AML-193 (cell line): Measurements from ENCODE around the gene ELMO1.

Experiments used
- DNase-seq, 2 experiments: peaks; one replicate each; lab custom pipeline; 2025; lab: John Stamatoyannopoulos, UW

The ELMO1 gene

GRCh38 chr7:37408291-37409228, 40.1 kb downstream of the ELMO1 start:
- peak; percentile 57 for DNase-seq

DNA sequence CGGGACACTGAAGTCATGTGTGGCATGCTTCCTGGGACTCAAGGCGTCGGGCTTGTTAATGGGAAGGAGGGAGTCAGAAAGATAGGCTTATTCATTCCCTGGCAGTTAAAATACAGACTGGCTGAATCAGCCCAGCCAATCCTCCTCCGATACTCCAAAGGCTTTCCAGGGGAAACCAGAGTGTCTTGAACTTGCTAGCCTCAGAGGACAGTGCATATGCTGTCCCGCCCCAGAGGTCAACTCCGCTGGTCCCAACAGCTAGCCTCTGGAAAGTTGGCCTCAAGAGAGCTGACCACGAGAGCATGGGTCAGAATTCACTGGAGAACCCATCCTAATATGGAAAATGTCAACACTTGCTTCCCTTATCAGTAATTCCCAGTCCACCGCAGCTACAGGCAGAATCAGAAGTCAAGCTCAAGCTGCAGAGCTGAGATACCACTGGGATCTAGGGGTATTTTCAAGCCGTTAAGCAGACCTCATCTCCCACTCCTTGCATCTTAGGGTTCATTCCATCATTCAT, 43.0 kb downstream of the ELMO1 start:
- no peak for DNase-seq

GRCh38 chr7:37405128-37405527, 43.5 kb downstream of the ELMO1 start:
- DNase-seq = no peak

DNA sequence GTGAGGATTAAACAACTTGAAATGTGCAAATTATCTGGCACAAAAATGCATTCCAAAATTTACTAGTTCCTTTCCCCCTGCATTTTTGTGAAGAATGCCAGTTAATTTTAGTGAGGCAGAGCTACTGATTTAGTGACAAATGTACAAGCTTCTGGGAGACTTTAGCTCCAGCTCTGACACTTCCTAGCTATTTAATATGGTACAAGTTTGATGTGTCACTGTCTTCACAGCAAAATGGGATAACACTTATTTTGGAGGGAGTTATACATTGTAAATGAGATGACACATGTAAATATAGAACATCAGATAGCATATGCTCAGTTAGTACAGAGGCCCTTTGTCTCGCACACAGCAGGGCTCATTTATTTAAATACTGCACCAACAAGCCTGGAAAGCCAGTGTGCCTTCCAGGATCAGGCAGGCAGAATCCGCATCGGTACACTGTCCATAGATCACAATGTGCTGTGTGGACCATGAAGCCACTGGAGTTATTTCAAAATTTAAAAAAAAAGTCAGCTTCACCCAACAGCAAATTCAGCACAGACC, 48.7 kb downstream of the ELMO1 start:
- DNase-seq = no peak

- DNase-seq = no peak
Measured at GRCh38 chr7:37398403-37398802, 50.3 kb downstream of the ELMO1 start.

DNA sequence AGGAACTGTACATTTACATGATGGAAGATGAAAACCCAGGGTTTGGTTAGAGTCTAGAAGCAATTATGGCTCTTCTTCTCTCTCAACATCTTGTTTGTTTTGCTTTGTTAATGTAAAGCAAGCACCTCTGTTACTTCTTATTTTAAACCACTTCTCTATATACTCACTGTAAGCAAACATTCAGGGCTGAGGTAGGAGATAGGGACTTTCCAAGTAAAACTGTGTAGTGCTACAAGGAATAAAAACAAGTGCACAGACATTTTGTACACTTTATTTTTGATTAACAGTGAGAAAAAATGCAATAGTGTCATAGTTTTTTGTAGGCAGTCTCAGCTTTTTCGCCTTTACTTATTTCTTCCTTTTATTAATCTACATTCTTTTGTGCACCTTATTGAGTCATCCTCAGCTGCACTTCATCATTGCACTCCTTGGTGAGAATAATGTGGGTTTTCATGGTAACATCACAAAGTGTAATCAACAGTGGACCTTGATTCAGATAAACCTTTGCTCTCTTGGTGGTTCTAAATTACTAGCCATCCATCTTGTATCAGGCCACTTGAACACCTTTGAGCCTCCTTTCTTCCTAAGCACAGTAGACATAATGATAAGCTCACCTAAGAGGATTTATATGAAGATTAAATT, 52.9 kb downstream of the ELMO1 start:
- no peak for DNase-seq

DNA sequence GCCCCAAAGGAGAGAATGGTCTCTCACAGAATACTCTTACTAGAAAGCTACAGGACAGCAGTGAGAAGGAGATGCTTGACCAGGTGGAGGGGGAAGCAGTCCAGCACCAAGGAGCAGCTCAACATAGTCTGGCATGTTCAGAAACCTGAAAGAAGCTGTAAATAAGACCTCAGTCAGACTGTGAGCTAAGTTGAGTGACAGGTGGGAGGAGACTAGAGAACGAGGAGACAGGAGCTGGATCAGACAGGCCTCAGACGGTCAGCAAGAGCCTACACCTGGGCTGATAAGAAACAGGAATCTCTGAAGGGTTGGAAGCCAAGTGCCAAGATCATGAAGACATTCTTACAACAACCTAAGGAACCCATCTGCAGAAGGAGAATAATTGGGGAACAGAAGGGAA, 54.5 kb downstream of the ELMO1 start:
- no peak for DNase-seq

DNA sequence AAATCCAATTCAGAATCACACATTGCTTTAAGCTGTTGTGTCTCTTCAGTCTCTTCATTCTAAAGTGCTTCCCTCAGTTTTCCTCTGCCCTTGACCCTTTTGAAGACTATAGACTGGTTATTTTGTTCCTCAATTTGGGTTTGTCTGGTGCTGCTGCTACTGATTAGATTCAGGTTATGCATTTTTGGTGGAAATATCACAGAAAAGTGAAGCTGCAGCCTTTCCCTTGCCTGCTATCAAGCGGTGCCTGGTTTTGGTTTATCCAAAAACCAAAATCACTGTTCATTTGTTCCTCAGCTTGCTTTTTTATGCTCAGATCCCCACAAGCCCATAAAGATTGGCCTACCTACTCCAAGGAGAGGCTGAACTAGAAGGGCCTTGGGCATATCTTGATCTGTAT, 55.2 kb downstream of the ELMO1 start:
- DNase-seq = no peak

GRCh38 chr7:37392673-37393017, 56.0 kb downstream of the ELMO1 start:
- DNase-seq = no peak

GRCh38 chr7:37391791-37392672, 56.6 kb downstream of the ELMO1 start:
- peak; percentile 32 to 40 for DNase-seq

DNA sequence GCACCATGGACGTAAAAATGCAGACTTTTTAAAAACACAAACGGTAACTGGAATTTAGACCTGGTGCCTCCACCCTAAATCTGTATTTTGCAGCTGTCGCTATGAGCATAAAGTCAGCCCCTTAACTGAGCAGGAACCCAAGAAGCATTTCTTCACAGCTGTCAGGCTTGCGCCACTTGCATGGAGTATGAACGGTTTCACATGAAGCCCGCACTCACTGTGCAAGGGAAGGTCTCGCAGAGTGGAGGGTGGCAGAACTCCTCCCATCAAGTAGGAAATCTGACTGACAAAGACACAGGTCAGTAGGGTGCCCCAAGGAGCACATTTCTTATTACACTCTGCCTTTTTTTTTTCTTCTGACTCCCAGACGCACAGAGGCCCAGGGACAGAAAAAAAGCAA, 58.5 kb downstream of the ELMO1 start:
- no peak for DNase-seq

DNA sequence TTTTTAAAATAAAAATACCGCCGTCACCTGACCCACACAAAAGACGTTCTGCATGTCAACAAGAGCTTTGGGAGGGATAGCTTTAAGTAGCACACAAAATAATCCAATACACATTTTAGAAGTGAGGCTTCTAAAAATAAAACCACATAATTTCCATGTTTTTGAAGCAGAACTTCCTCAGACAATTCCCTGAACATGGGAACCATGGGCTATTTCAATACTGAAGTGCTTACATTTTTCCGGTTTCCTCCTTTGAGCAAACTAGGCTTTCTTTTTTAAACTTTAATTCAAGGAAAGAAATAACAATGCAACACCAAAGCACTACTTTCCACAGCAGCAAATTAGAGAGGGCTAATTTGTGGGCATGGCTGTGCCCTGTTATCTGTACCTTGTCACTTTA, 59.9 kb downstream of the ELMO1 start:
- no peak for DNase-seq

DNA sequence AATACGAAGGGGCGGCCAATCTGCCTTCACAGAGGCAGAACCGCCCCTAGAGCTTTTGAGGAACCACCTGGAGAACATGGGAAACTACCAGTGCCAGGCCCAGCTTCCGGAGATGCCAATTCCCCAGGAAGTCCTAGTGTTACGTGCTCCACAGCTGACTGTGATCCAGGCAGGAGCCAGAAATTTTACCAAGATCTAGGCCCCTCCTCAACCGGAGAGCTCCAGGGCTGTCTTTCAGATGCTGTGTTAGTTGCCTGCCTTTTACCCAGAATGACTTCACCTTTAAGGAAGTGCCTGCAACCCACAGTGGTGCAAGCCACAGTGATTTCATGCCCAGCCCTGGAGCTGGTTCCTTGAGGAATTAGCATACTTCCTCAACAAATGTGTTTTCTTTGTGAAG, 62.9 kb downstream of the ELMO1 start:
- peak; percentile 23 to 38 for DNase-seq

- DNase-seq = no peak
Measured at GRCh38 chr7:37382546-37383088, 66.0 kb downstream of the ELMO1 start.

GRCh38 chr7:37380831-37381230, 67.8 kb downstream of the ELMO1 start:
- no peak for DNase-seq

DNA sequence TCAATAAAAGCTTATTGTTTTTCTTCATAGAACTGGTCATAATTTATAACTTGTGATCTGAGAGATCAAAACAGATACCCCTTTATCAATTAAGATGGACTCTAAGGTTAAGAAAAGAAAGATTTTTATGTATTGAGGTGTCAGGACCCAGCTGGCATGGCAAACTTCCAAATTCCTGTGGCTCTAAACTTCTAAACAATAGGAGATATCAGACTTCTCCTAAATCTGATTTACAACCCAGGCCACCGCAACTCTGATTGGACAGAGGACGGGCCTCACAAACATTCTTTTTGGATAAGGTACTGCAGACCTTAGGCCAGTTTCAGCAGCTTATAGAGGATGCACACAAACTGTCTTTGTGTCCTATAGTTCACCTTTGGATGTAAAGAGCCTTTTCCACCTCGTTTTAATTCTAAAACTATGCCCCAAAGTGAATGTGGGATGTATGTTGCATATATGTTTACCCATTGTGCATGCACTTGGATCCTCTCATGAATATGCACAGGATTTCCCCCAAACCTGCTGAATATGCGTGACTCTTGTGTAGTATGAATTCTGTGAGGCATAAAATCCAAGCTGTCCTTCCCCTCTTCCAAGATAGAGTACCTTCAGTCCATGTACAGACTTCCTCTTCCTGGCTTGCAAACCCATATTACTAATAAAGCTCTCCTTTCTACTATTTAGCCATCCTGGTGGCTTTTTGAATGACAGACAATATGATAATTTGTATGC, 69.0 kb downstream of the ELMO1 start:
- no peak for DNase-seq

GRCh38 chr7:37377231-37377630, 71.4 kb downstream of the ELMO1 start:
- DNase-seq = no peak

DNA sequence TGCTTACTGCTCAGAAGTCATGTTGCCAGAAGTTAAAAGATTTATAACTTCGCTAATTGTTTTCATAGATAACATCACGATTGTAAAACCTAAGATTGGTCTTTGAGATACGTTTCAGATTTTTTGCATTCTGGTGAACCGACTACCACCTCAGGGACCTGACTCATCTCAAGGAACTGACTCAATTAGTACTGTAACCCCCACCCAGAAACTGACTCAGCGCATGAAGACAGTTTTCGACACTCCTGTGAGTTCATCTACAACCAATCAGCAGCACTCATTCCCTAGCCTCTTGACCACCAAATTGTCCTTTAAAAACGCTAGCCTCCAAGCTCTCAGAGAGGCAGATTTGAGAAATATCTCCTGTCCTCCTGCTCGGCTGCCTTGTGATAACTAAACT, 72.3 kb downstream of the ELMO1 start:
- no peak for DNase-seq

- no peak for DNase-seq
Measured at GRCh38 chr7:37372750-37373149, 75.9 kb downstream of the ELMO1 start.

GRCh38 chr7:37371755-37372154, 76.9 kb downstream of the ELMO1 start:
- no peak for DNase-seq

DNA sequence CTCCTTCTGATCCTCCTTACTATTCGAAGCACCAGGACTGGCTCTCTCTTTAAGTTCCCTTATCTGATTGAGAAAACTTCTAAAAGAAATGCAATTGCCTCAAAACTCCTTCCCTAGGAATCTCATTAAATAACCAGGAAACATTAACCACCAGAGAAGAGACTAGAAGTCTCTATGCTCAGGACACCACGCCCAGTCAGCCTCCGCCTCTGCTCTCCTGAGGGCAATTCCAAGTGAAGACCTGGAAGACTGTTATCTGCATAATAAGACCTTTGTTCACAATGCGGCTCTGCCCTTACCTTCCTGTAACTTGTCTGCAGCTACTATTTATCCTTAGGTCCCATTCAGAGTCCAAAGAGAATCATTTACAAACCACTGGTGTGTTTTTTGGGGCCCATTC, 78.8 kb downstream of the ELMO1 start:
- no peak for DNase-seq
